ENCODE data around the gene CEP350. TPM values are rescaled to one million over a fixed set of nuclear protein-coding genes. Genes with fewer than 3 reads are reported as not detected.

CEP350 gene
- total and polyA plus RNA-seq, 2 of the 13 experiments (the other 11 are each of a cell fraction or from before 2014, with no cell fraction given), result 7.6 to 35.9 TPM

DNA sequence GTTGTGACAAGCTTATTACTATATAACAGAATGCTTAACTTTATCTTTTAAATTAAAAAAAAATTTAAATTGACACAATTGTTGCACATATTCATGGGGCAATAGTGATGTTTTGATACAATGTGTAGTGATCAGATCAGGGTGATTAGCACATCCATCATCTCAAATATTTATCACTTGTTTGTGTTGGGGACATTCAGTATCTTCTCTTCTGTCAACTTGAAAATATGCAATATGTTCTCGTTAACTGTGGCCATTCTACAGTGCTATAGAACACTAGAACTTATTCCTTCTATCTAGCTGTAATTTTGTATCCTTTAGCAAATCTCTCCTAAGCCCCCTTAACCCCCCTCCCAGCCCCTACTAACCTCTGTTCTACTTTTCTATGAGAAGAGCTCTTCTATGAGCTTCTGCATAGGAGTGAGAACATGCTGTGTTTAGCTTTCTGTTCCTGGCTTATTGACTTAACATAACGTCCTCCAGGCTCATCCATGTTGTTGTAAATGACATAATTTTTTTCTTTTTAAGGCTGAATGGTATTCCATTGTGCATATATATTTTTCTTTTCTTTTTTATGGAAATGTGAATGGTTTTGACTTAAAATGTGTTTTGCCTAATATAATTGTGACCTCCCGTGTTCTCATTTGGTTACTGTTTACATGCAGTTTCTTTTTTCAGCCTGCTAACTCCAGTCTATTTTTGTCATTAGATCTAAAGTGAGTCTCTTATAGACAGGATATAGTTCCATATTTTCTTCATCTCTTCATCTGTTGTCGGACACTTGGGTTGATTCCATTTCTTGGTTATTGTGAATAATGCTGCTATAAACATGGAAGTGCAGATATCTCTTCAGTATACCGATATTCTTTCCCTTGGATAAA lies 23.8 kb downstream of the CEP350 start:
- peaks cover 12% of the 10 kb centered on the region for H3K4me1 ChIP-seq (ENCODE audit: insufficient read depth, low read length)
- H3K36me3 ChIP-seq (replicated peaks in 1 of 2; ENCODE audit: control insufficient read depth in 1 of 2, insufficient read depth in 2 of 2, low read length in 2 of 2), result 0 out of 5 replicates have a peak, but pooled peaks cover 0 to 3% of the 10 kb centered on the region in 2 experiments
- ChIA-PET POLR2A (no interaction called here), CTCF (ENCODE audit: low intra/inter-chr PET ratio, low total read pairs) (no interaction called here)
- DNase-seq (ENCODE audit: low spot score), result no peak
- H3K4me3 ChIP-seq (replicated peaks in 1 of 3; ENCODE audit: insufficient read depth in 1 of 3, low read depth in 2 of 3, low read length in 3 of 3), result no peak overlapping the region
- 92% methylated on average over 5 of the region's 5 CpGs for WGBS (ENCODE audit: low lambda C conversion rate)
- H4K20me1 ChIP-seq (ENCODE audit: insufficient read depth, low read length), result peaks cover 3% of the 10 kb centered on the region; the same call in 1 of the 2 replicates
- H3K4me2 ChIP-seq (ENCODE audit: low read depth, low read length), result no peak overlapping the region
- peaks cover 59% of the 10 kb centered on the region for H3K79me2 ChIP-seq (ENCODE audit: insufficient read depth, low read length)
- H3K27ac ChIP-seq (ENCODE audit: extremely low read length, insufficient read depth, low read length), result no peak overlapping the region
- H3K27me3 ChIP-seq (ENCODE audit: control insufficient read depth in 1 of 2, insufficient read depth in 2 of 2, low read length in 2 of 2), result no peaks in the 10 kb centered on the region
- intact Hi-C loops (cut with micrococcal nuclease; ENCODE audit: unreplicated experiment), result no loop called here
- no peak overlapping the region for H3K9ac ChIP-seq (ENCODE audit: insufficient read depth, low read depth, low read length)
- no peak for ATAC-seq
- TF ChIP-seq ZNF564 (CRISPR knock-in tag; IDR thresholded peaks at IDR 0.05) (no peak), ZNF577 (CRISPR knock-in tag; IDR thresholded peaks at IDR 0.05; ENCODE audit: borderline replicate concordance, low read depth) (no peak), CC2D1A (CRISPR knock-in tag; IDR thresholded peaks at IDR 0.05) (no peak), ZNF773 (CRISPR knock-in tag; IDR thresholded peaks at IDR 0.05; ENCODE audit: borderline replicate concordance) (no peak), MZF1 (CRISPR knock-in tag; IDR thresholded peaks at IDR 0.05; ENCODE audit: borderline replicate concordance) (no peak), TOPORS (CRISPR knock-in tag; IDR thresholded peaks at IDR 0.05) (no peak), ZNF530 (CRISPR knock-in tag; IDR thresholded peaks at IDR 0.05; ENCODE audit: low read depth) (no peak), CEBPB (IDR thresholded peaks at IDR 0.05; ENCODE audit: borderline replicate concordance, low read depth, low read length) (no peak), GATAD2A (CRISPR knock-in tag; IDR thresholded peaks at IDR 0.05) (no peak), ZBTB38 (CRISPR knock-in tag; IDR thresholded peaks at IDR 0.05) (no peak), ZNF343 (CRISPR knock-in tag; IDR thresholded peaks at IDR 0.05) (no peak), TARDBP (CRISPR knock-in tag; IDR thresholded peaks at IDR 0.05) (no peak), ATAD3A (CRISPR knock-in tag; IDR thresholded peaks at IDR 0.05) (no peak), GZF1 (CRISPR knock-in tag; IDR thresholded peaks at IDR 0.05) (no peak), ZNF460 (CRISPR knock-in tag; IDR thresholded peaks at IDR 0.05; ENCODE audit: borderline replicate concordance) (no peak)
- TF ChIP-seq, protein P1, sequence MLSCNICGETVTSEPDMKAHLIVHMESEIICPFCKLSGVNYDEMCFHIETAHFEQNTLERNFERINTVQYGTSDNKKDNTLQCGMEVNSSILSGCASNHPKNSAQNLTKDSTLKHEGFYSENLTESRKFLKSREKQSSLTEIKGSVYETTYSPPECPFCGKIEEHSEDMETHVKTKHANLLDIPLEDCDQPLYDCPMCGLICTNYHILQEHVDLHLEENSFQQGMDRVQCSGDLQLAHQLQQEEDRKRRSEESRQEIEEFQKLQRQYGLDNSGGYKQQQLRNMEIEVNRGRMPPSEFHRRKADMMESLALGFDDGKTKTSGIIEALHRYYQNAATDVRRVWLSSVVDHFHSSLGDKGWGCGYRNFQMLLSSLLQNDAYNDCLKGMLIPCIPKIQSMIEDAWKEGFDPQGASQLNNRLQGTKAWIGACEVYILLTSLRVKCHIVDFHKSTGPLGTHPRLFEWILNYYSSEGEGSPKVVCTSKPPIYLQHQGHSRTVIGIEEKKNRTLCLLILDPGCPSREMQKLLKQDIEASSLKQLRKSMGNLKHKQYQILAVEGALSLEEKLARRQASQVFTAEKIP (CRISPR knock-in tag; IDR thresholded peaks at IDR 0.05; ENCODE audit: borderline replicate concordance), result no peak
- TF ChIP-seq, protein P2, sequence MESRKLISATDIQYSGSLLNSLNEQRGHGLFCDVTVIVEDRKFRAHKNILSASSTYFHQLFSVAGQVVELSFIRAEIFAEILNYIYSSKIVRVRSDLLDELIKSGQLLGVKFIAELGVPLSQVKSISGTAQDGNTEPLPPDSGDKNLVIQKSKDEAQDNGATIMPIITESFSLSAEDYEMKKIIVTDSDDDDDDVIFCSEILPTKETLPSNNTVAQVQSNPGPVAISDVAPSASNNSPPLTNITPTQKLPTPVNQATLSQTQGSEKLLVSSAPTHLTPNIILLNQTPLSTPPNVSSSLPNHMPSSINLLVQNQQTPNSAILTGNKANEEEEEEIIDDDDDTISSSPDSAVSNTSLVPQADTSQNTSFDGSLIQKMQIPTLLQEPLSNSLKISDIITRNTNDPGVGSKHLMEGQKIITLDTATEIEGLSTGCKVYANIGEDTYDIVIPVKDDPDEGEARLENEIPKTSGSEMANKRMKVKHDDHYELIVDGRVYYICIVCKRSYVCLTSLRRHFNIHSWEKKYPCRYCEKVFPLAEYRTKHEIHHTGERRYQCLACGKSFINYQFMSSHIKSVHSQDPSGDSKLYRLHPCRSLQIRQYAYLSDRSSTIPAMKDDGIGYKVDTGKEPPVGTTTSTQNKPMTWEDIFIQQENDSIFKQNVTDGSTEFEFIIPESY (CRISPR knock-in tag; IDR thresholded peaks at IDR 0.05), result no peak
- FAIRE-seq, result no peak
- no TSS peak for BruUV-seq (replicated peaks)
- H3K9me3 ChIP-seq (ENCODE audit: low read length), result 0 out of 2 replicates have a peak, but pooled peaks cover 3% of the 10 kb centered on the region
- H2AFZ ChIP-seq (ENCODE audit: low read length), result no peak overlapping the region
- in situ Hi-C loops (cut with HindIII; ENCODE audit: extremely low pct_ligation_motif_present, low pct_unique_long_range_greater_than_20kb), result no loop called here
